Eye (tissue), 1 donor: ENCODE measurements around the gene SART1.
A peak's percentile ranks its signal among the peaks of the same experiment; 100 is the strongest.
"Not testable (repeated sequence)": the region's sequence is repeated elsewhere in the genome, so short reads cannot be mapped to it uniquely, and the experiment has no call there.

Experiments
- DNase-seq: peaks from one replicate; pipeline ENCODE4 v3.0.0-alpha.2; 2015

The SART1 gene

GRCh38 chr11:66020212-66020611, 58.7 kb downstream of the SART1 start:
- no peak for DNase-seq

GRCh38 chr11:66020618-66021357, 59.3 kb downstream of the SART1 start:
- no peak for DNase-seq

GRCh38 chr11:66022401-66023185, 61.1 kb downstream of the SART1 start:
- DNase-seq = peak; percentile 85

DNA sequence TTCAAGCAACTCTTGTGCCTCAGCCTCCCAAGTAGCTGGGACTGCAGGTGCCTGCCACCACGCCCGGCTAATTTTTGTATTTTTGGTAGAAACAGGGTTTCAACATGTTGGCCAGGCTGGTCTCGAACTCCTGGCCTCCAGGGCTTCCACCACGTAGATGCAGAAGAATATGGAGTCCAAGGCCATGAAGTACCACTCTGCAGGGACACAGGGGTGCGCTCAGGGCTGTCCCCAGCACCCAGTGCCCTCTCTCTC, 61.6 kb downstream of the SART1 start:
- not testable (repeated sequence) for DNase-seq

GRCh38 chr11:66026017-66026529, 64.5 kb downstream of the SART1 start, which contains the start of gene CATSPER1:
TSS of gene CATSPER1 (minus strand) at chr11:66026479. CDS start at chr11:66026379, 100 bp downstream.
- DNase-seq = no peak
